Fibroblast of lung (primary cell): ENCODE results near the gene WDR59. TPM values are rescaled to one million over a fixed set of nuclear protein-coding genes. Genes with fewer than 3 reads are reported as not detected.

ENCODE experiments used
- DNase-seq, 2 donors: peaks; one replicate each; pipeline versions ENCODE4 v3.0.0 to v3.0.0-alpha.2; 2010; ENCODE audit warnings: low read depth in 2 of 2
- H2AFZ ChIP-seq: 2 replicates; pipeline ENCODE4 v1.5.1; 2012; ENCODE audit warnings: low read length, control low read depth, inconsistent platforms
- H3K27ac ChIP-seq: 2 replicates; pipeline ENCODE4 v1.5.1; 2011; ENCODE audit warnings: low read length, control low read depth; ENCODE audit not compliant: insufficient read depth
- H3K27me3 ChIP-seq: 2 replicates; pipeline ENCODE4 v1.5.1; 2011; ENCODE audit warnings: mild to moderate bottlenecking, low read length; ENCODE audit not compliant: control insufficient read depth, insufficient read depth
- H3K36me3 ChIP-seq: 2 replicates; pipeline ENCODE4 v1.5.1; 2011; ENCODE audit warnings: low read length; ENCODE audit not compliant: control insufficient read depth, insufficient read depth
- H3K4me1 ChIP-seq: 2 replicates; pipeline ENCODE4 v1.5.1; 2011; ENCODE audit warnings: low read length; ENCODE audit not compliant: control insufficient read depth, insufficient read depth; ENCODE audit errors: extremely low read depth
- H3K4me2 ChIP-seq: 2 replicates; pipeline ENCODE4 v1.5.1; 2011; ENCODE audit warnings: low read length, control low read depth; ENCODE audit not compliant: insufficient read depth; ENCODE audit errors: extremely low read depth
- H3K4me3 ChIP-seq, 4 experiments: fragments of 200-600 bp in 1 of 4; sonication (generic) in 1 of 4; replicated peaks in 1 of 4; 2 replicates each; pipeline ENCODE4 v1.5.1; 2011 to 2016; ENCODE audit warnings: low read length in 4 of 4, low read depth in 3 of 4, mild to moderate bottlenecking in 3 of 4, control low read depth in 2 of 4, inconsistent platforms in 1 of 4, mixed read lengths in 1 of 4; ENCODE audit not compliant: insufficient read depth in 1 of 4; ENCODE audit errors: control extremely low read depth in 1 of 4
- H3K79me2 ChIP-seq: 2 replicates; pipeline ENCODE4 v1.5.1; 2012; ENCODE audit warnings: mild to moderate bottlenecking, low read length, inconsistent platforms; ENCODE audit not compliant: control insufficient read depth, insufficient read depth
- H3K9ac ChIP-seq: 2 replicates; pipeline ENCODE4 v1.5.1; 2011; ENCODE audit warnings: mild to moderate bottlenecking, low read length, control low read depth; ENCODE audit not compliant: insufficient read depth
- H3K9me3 ChIP-seq: 2 replicates; pipeline ENCODE4 v1.5.1; 2012; ENCODE audit warnings: low read depth, low read length; ENCODE audit not compliant: control insufficient read depth, insufficient read depth
- H4K20me1 ChIP-seq: 2 replicates; pipeline ENCODE4 v1.5.1; 2011; ENCODE audit warnings: low read length; ENCODE audit not compliant: control insufficient read depth, insufficient read depth; ENCODE audit errors: extremely low read depth
- EZH2 ChIP-seq: IDR thresholded peaks from 2 replicates; pipeline ENCODE4 v1.5.1; 2012; ENCODE audit warnings: low read length, control low read depth, mild to moderate bottlenecking; ENCODE audit errors: missing control alignments
- polyA plus RNA-seq, 2 donors: library from polyadenylated mRNA; depleted of rRNA in 1 of 2; stranded (reverse) in 1 of 2; unstranded in 1 of 2; fragments of >200 nt; gene quantifications; 2 replicates each; pipeline ENCODE4 v1.2.1, GENCODE V29; 2011 to 2012; ENCODE audit warnings: missing spikeins in 1 of 2
- total RNA-seq: library from RNA; depleted of rRNA; stranded (reverse); fragments of >200 nt; gene quantifications from 2 replicates; pipeline ENCODE4 v1.2.1, GENCODE V29; 2014
- TF ChIP-seq, protein P1 (sequence below), 2 donors: IDR thresholded peaks in 1 of 2; conservative IDR thresholded peaks in 1 of 2; 1 replicate in 1 of 2; 2 replicates in 1 of 2; pipeline ENCODE4 v1.5.1; 2011 to 2012; ENCODE audit warnings: low read length in 2 of 2, control low read depth in 1 of 2, inconsistent platforms in 1 of 2, low read depth in 1 of 2, mild to moderate bottlenecking in 1 of 2

WDR59 gene
- total and polyA plus RNA-seq, 2 donors (not counting 1 experiment from before 2014, with no cell fraction given): 16.0 to 30.2 TPM

DNA sequence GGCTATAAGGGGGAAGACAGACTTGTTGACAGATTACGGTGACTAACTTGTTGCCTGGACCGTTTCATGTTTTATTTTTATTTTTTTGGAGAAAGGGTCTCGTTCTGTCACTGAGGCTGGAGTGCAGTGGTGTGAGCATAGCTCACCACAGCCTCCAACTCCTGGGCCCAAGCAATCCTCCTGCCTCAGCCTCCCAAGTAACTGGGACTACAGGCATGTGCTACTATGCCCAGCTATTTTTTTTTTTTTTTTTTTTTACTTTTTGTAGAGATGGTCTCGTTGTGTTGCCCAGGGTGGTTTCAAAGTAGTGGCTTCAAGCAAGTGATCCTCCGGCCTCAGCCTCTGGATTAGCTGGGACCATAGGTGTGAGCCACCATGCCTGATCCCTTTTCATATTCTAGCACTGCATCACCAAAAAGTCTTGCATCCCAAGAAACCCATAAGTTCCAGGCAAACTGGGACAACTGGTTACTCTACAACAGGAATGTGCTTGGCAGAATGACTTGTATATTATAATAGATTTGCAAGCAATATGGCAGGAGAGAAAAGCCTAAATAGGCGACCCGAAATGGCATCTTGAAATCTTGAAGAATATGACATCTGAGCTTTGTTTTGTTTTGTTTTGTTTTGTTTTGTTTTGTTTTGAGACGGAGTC lies 2.2 kb upstream of the WDR59 start:
- no peaks in the 10 kb centered on the region for H3K36me3 ChIP-seq
- H3K4me1 ChIP-seq: no peaks in the 10 kb centered on the region
- no peaks in the 10 kb centered on the region for H3K9me3 ChIP-seq
- H4K20me1 ChIP-seq: no peaks in the 10 kb centered on the region
- H3K27me3 ChIP-seq: no peaks in the 10 kb centered on the region
- peaks cover 10% of the 10 kb centered on the region for H3K79me2 ChIP-seq
- no peak overlapping the region for H3K9ac ChIP-seq
- H2AFZ ChIP-seq: no peak overlapping the region
- H3K4me2 ChIP-seq: no peak overlapping the region
- no peak overlapping the region for H3K4me3 ChIP-seq
- H3K27ac ChIP-seq: no peak overlapping the region
- no peak for DNase-seq
- TF ChIP-seq, protein P1, sequence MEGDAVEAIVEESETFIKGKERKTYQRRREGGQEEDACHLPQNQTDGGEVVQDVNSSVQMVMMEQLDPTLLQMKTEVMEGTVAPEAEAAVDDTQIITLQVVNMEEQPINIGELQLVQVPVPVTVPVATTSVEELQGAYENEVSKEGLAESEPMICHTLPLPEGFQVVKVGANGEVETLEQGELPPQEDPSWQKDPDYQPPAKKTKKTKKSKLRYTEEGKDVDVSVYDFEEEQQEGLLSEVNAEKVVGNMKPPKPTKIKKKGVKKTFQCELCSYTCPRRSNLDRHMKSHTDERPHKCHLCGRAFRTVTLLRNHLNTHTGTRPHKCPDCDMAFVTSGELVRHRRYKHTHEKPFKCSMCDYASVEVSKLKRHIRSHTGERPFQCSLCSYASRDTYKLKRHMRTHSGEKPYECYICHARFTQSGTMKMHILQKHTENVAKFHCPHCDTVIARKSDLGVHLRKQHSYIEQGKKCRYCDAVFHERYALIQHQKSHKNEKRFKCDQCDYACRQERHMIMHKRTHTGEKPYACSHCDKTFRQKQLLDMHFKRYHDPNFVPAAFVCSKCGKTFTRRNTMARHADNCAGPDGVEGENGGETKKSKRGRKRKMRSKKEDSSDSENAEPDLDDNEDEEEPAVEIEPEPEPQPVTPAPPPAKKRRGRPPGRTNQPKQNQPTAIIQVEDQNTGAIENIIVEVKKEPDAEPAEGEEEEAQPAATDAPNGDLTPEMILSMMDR (conservative IDR thresholded peaks at IDR 0.05 in 1 of 2, IDR thresholded peaks at IDR 0.05 in 1 of 2; ENCODE audit: low read depth in 1 of 2, low read length in 2 of 2): no peak
- no peak for TF ChIP-seq EZH2

DNA sequence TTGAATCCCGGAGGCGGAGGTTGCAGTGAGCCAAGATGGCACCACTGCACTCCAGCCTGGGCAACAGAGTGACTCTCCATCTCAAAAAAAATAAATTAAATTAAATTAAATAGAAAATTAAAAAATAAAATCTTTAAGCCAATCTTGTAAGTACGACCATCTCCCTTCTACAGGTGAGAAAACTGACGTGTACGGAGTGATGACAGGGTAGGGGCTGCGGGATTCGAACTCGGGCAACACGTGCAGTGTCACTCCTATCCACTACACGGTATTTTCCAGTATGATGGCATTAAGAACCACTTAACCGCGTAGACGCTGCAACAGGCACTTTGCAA lies 762 bp downstream of the WDR59 start:
- no peak for DNase-seq
- H3K27me3 ChIP-seq: no peaks in the 10 kb centered on the region
- TF ChIP-seq, protein P1 (conservative IDR thresholded peaks at IDR 0.05 in 1 of 2, IDR thresholded peaks at IDR 0.05 in 1 of 2; ENCODE audit: low read depth in 1 of 2, low read length in 2 of 2): no peak
- no peak for TF ChIP-seq EZH2
- no peaks in the 10 kb centered on the region for H3K9me3 ChIP-seq
- peak overlapping the region; percentile 89 to 100 (median 98) for H3K4me3 ChIP-seq
- no peaks in the 10 kb centered on the region for H3K4me1 ChIP-seq
- no peaks in the 10 kb centered on the region for H4K20me1 ChIP-seq
- H3K9ac ChIP-seq: peak overlapping the region; percentile 91
- peak overlapping the region; percentile 97 for H3K4me2 ChIP-seq
- peaks cover 10% of the 10 kb centered on the region for H3K79me2 ChIP-seq
- peak overlapping the region; percentile 98 for H2AFZ ChIP-seq
- peak overlapping the region; percentile 87 for H3K27ac ChIP-seq
- no peaks in the 10 kb centered on the region for H3K36me3 ChIP-seq

GRCh38 chr16:74982256-74982655 lies 2.7 kb downstream of the WDR59 start:
- H3K9me3 ChIP-seq: no peaks in the 10 kb centered on the region
- H3K9ac ChIP-seq: no peak overlapping the region
- H3K4me1 ChIP-seq: no peaks in the 10 kb centered on the region
- no peaks in the 10 kb centered on the region for H4K20me1 ChIP-seq
- no peak for DNase-seq
- H2AFZ ChIP-seq: no peak overlapping the region
- no peak for TF ChIP-seq EZH2
- TF ChIP-seq, protein P1 (conservative IDR thresholded peaks at IDR 0.05 in 1 of 2, IDR thresholded peaks at IDR 0.05 in 1 of 2; ENCODE audit: low read depth in 1 of 2, low read length in 2 of 2): no peak
- H3K36me3 ChIP-seq: no peaks in the 10 kb centered on the region
- H3K79me2 ChIP-seq: peaks cover 10% of the 10 kb centered on the region
- no peak overlapping the region for H3K4me3 ChIP-seq
- no peak overlapping the region for H3K27ac ChIP-seq
- H3K27me3 ChIP-seq: no peaks in the 10 kb centered on the region
- no peak overlapping the region for H3K4me2 ChIP-seq
